Adrenal gland (tissue), 12 donors: ENCODE measurements around the gene GRB10. TPM values are rescaled to one million over a fixed set of nuclear protein-coding genes. Genes with fewer than 3 reads are reported as not detected.
A peak's percentile ranks its signal among the peaks of the same experiment; 100 is the strongest.

ENCODE experiments used
- DNase-seq, 7 donors: peaks; one replicate each; pipeline ENCODE4 v3.0.0-alpha.2; 2019 to 2020
- H3K27ac ChIP-seq, 5 donors: fragments of 200-600 bp; sonication (generic) in 4 of 5; 1 replicate in 3 of 5; 2 replicates in 2 of 5; pipeline versions ENCODE4 v1.5.1 to v1.8.0; 2016 to 2020; ENCODE audit warnings: mild to moderate bottlenecking in 1 of 5
- H3K27me3 ChIP-seq: fragments of 200-600 bp; 2 replicates; pipeline ENCODE4 v1.8.0; 2021
- H3K36me3 ChIP-seq, 2 donors: fragments of 200-600 bp; replicated peaks in 1 of 2; 1 replicate in 1 of 2; 2 replicates in 1 of 2; pipeline versions ENCODE4 v1.5.1 to v1.8.0; 2018 to 2022
- H3K4me1 ChIP-seq, 2 donors: fragments of 200-600 bp; replicated peaks in 1 of 2; 1 replicate in 1 of 2; 2 replicates in 1 of 2; pipeline versions ENCODE4 v1.5.1 to v1.8.0; 2018 to 2021
- H3K4me3 ChIP-seq, 4 donors: fragments of 200-600 bp; sonication (generic) in 3 of 4; one replicate each; pipeline ENCODE4 v1.5.1; 2016 to 2018
- H3K9me3 ChIP-seq, 3 donors: fragments of 200-600 bp; sonication (generic) in 1 of 3; replicated peaks in 1 of 3; 1 replicate in 2 of 3; 2 replicates in 1 of 3; pipeline versions ENCODE4 v1.5.1 to v1.8.0; 2016 to 2021
- CTCF ChIP-seq, 6 experiments: fragments of 450-650 bp in 4 of 6; fragments of 200-600 bp in 2 of 6; sonication (generic) in 1 of 6; IDR thresholded peaks; 1 replicate in 5 of 6; 2 replicates in 1 of 6; pipeline versions ENCODE4 v1.5.1 to v1.8.0; 2016 to 2021; ENCODE audit warnings: antibody characterized with exemption in 6 of 6, mild to moderate bottlenecking in 2 of 6, moderate library complexity in 1 of 6
- POLR2A ChIP-seq, 2 donors: fragments of 450-650 bp; IDR thresholded peaks; one replicate each; pipeline ENCODE4 v1.6.1; 2017; ENCODE audit warnings: antibody characterized with exemption in 2 of 2, mild to moderate bottlenecking in 2 of 2, moderate library complexity in 1 of 2
- whole genome bisulfite sequencing, 4 donors: extraction: QIAGEN DNeasy Blood & Tissue Kit in 2 of 4; methylation state at CpG; one replicate each; pipeline versions ENCODE4 v1.1.5 to v1.1.7; 2013 to 2017; 5-methylcytosine and 5-hydroxymethylcytosine counted together
- intact Hi-C, 2 donors: fragments of 100-400 bp; cut with DNase I; formaldehyde crosslinking; loops; one replicate each; pipeline versions ENCODE4 v1.14.1 to v1.15.0; 2022 to 2023
- polyA plus RNA-seq, 3 donors: library from polyadenylated mRNA; stranded (reverse); fragments of 200-250 nt in 2 of 3; fragments of 350-450 nt in 1 of 3; fragmentation: Illumina TruSeq in 1 of 3; extraction: RNeasy Lipid Tissue Mini Kit (QIAGEN cat#74804) in 1 of 3; gene quantifications; one replicate each; pipeline ENCODE4 v1.2.3, GENCODE V29; 2013 to 2014
- total RNA-seq, 9 donors: library from RNA; depleted of rRNA in 4 of 9; stranded (reverse); fragments of >200 nt in 4 of 9; fragments of 120-200 nt in 1 of 9; fragmentation: NEBNext Ultra II Directional in 1 of 9; extraction: Animal tissue kit (Norgen Biotek cat#: 25700) in 1 of 9; gene quantifications; one replicate each; pipeline versions ENCODE4 v1.1.0 to v1.2.4, GENCODE V29; 2013 to 2023
- donor health status: healthy with polysubstance abuse.
- donor health status: Bipolar disorder and iron deficiency.
- donor health status: DM: yes; HTN: yes; CAD: no.
- donor health status: DM: no; HTN: no; CAD: no.
- donor health status: DM: no; HTN: no; CAD: no.
- donor health status: DM: yes; HTN: yes; CAD: no.

Gene GRB10
- total and polyA plus RNA-seq, 12 donors: 33.5 to 158 (median 67.3) TPM

DNA sequence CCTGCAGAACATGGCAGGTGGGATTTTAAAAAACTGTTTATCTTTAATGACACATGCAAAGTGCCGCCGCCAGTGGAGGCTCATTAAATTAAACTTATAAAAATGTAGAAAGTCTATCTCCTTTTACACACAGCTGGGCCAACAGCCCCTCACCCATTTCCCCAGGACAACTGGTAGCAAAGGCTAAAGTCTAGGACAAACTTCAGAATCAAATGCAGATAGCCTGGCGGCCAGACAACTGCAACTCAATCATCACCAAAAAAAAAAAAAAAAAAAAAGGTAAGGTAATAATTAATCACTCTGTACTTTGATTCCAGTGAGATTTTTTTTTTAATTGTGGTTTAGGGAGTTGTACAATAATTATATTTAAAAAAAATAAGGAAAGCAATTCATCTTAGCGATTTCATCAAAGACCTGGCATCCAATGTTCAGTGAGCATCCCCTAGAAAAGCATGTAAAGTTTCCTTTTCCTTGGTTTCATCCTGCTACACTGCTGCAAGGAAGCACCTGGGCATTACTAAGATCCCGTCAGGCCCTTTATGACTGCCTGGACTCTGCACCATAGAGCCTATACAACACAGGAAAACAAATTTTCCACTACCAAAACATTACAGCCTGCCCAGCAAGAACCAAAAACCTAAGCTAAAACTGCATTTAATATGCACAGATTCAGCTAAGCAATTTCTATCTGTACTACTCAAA is 98.5 kb downstream of the GRB10 start:
- Histone ChIP-seq H3K27ac (no peak overlapping the region), H3K4me1 (peaks cover 0 to 26% of the 10 kb centered on the region in 2 donors), H3K36me3 (no peaks in the 10 kb centered on the region), H3K9me3 (no peaks in the 10 kb centered on the region), H3K4me3 (no peak overlapping the region), H3K27me3 (no peaks in the 10 kb centered on the region)
- intact Hi-C loops: no loop called here
- no peak for TF ChIP-seq POLR2A (IDR thresholded peaks at IDR 0.05)
- TF ChIP-seq CTCF (IDR thresholded peaks at IDR 0.05): no peak
- 86 to 94% (median 91%) methylated on average over 5 of the region's 5 CpGs for WGBS, 4 donors
- peak in 1 of 7 donors; percentile 29 for DNase-seq

DNA sequence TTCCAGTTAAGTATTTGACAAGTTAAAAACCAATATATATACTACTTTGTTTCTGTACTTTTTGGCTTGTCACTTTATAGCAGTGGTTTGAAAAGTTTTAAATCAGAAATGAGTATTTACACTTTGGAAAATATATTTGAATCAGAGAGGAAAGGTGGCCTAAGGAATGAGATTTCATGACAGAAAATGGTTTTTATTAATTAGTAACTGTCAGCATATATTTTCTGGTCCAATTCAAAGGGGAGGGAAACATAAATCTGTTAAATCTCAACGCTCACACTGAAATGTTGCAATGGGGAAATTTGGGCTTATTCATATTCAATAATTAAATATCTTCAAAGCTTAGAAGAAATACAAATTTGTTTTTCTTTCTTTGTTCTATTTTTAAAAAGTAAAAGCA is 100.1 kb downstream of the GRB10 start:
- H3K4me1 ChIP-seq: peaks cover 0 to 21% of the 10 kb centered on the region in 2 donors
- TF ChIP-seq CTCF (IDR thresholded peaks at IDR 0.05) (no peak), POLR2A (IDR thresholded peaks at IDR 0.05) (no peak)
- intact Hi-C loops: no loop called here

DNA sequence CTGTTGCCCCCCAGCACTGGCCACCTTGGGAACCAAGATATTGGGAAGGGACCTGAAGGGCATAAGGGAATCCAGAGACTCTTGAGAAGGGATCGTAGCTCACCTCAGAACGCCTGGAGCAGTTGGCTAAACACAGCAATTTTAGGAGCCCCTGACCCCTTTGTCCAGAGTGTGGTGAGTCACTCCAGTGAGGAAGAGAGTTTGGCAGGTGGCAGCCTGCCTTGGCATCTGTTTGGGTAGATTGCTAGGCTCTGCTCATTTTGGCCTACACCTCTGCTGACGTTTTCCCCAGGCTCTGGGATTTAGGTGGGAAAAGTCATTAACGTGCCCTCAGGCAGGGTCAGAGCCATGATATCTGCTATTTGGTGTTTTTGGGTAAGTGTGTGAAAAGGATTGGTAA is 100.6 kb downstream of the GRB10 start:
- Histone ChIP-seq H3K9me3 (no peaks in the 10 kb centered on the region), H3K36me3 (no peaks in the 10 kb centered on the region), H3K27me3 (no peaks in the 10 kb centered on the region), H3K4me3 (no peak overlapping the region), H3K27ac (no peak overlapping the region), H3K4me1 (peaks cover 0 to 20% of the 10 kb centered on the region in 2 donors)
- TF ChIP-seq POLR2A (IDR thresholded peaks at IDR 0.05) (no peak), CTCF (IDR thresholded peaks at IDR 0.05) (no peak)
- intact Hi-C loops: no loop called here
- peak in 5 of 7 donors; percentile 31 to 61 (median 50) for DNase-seq
- WGBS, 4 donors: 33 to 54% (median 36%) methylated on average over 2 to 4 of the region's 4 CpGs

More for the DNA sequence above, 100.1 kb downstream of the GRB10 start:
- no peak overlapping the region for H3K4me3 ChIP-seq
- WGBS, 4 donors: 89 to 95% (median 93%) methylated on average over 1 of the region's 1 CpG
- DNase-seq: no peak
- no peaks in the 10 kb centered on the region for H3K36me3 ChIP-seq
- no peaks in the 10 kb centered on the region for H3K27me3 ChIP-seq
- H3K27ac ChIP-seq: no peak overlapping the region
- H3K9me3 ChIP-seq: no peaks in the 10 kb centered on the region

DNA sequence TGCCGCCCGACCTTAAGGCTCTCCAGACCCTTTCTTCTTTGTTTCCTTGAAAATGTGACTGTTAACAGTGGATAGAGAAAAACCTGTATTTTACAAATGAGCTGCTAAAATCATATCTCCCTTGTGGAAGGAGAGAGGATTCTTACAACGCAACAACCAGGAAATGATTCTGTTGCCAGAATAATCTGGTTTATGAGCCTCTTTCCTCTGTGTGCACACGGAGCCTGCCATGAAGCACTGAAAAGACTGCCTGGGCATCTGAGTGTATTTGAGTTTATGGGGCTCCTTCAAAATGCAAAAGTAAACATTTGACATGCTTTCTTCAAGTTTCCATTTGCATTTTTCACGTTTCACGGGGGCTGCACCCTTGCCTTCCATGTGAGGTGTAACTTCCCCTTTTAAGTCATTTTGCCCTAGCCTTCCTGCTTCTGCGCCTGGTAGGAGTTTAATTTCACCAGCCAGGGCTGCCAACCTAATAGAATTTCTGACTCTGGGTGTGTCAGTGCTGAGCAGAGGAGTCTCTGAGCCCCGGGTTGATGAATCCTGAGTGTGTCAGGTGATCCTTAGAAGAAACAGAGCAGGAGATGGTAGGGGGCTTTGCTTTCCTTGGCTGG is 101.2 kb downstream of the GRB10 start:
- peaks cover 0 to 23% of the 10 kb centered on the region in 2 donors for H3K4me1 ChIP-seq

More for the DNA sequence above, 101.2 kb downstream of the GRB10 start:
- no peak for DNase-seq
- intact Hi-C loops: no loop called here
- 67 to 76% (median 73%) methylated on average over 8 of the region's 8 CpGs for WGBS, 4 donors
- Histone ChIP-seq H3K36me3 (no peaks in the 10 kb centered on the region), H3K27ac (no peak overlapping the region), H3K9me3 (no peaks in the 10 kb centered on the region), H3K27me3 (no peaks in the 10 kb centered on the region), H3K4me3 (no peak overlapping the region)
- TF ChIP-seq POLR2A (IDR thresholded peaks at IDR 0.05) (no peak), CTCF (IDR thresholded peaks at IDR 0.05) (no peak)
